Testis (tissue), 2 donors: Measurements from ENCODE around the gene ZFP64.

Source experiments
- POLR2A ChIP-seq: fragments of 450-650 bp; IDR thresholded peaks from one replicate; pipeline ENCODE4 v1.6.1; 2017; ENCODE audit warnings: antibody characterized with exemption, mild to moderate bottlenecking, moderate library complexity
- TF ChIP-seq, protein P1 (sequence below), 3 experiments: fragments of 450-650 bp in 2 of 3; fragments of 200-600 bp in 1 of 3; sonication (generic) in 1 of 3; IDR thresholded peaks; one replicate each; pipeline ENCODE4 v1.5.1; 2016 to 2019; ENCODE audit warnings: antibody characterized with exemption in 3 of 3, mild to moderate bottlenecking in 2 of 3, moderate library complexity in 1 of 3

DNA sequence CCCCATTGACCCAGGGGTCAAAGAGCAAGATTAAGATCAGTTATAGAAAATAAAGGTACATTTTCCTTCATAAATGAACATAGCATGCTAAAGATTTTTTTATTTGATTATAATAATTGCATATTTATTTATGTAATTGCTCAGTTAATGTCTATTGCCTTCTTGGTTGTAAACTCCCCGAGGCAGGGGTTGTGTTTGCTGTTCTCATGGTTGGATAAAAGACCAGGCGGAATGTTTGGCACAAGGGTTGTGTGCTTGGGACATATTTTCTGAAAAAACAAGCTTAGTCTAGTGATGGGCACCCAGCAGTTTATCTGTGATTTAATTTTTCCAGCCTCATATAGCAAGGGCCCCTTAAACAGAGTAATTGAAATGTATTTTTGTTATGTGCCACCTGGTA, 47.5 kb upstream of the ZFP64 start:
- TF ChIP-seq, protein P1, sequence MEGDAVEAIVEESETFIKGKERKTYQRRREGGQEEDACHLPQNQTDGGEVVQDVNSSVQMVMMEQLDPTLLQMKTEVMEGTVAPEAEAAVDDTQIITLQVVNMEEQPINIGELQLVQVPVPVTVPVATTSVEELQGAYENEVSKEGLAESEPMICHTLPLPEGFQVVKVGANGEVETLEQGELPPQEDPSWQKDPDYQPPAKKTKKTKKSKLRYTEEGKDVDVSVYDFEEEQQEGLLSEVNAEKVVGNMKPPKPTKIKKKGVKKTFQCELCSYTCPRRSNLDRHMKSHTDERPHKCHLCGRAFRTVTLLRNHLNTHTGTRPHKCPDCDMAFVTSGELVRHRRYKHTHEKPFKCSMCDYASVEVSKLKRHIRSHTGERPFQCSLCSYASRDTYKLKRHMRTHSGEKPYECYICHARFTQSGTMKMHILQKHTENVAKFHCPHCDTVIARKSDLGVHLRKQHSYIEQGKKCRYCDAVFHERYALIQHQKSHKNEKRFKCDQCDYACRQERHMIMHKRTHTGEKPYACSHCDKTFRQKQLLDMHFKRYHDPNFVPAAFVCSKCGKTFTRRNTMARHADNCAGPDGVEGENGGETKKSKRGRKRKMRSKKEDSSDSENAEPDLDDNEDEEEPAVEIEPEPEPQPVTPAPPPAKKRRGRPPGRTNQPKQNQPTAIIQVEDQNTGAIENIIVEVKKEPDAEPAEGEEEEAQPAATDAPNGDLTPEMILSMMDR (IDR thresholded peaks at IDR 0.05) = no peak
- no peak for TF ChIP-seq POLR2A
